ENCODE data around the gene MT4.

GRCh38 chr16:56534847-56535383 lies 30.0 kb upstream of the MT4 start:
- TF ChIP-seq EZH2 (optimal IDR thresholded peaks at IDR 0.05; ENCODE audit: low read depth, low read length) (no peak), CTCF (IDR thresholded peaks at IDR 0.05; ENCODE audit: low read length) (no peak)

Measured in MM.1S (cell line).